GM23338 (cell line): ENCODE data around the gene GLIPR1. TPM values are rescaled to one million over a fixed set of nuclear protein-coding genes. Genes with fewer than 3 reads are reported as not detected.

ENCODE experiments used
- ATAC-seq: fragments of 200-7000 bp; cut with Tn5 transposase; 3 replicates; pipeline ENCODE4 v1.9.1; 2020
- DNase-seq: peaks from one replicate; pipeline ENCODE4 v3.0.0-alpha.2; 2015; ENCODE audit warnings: low spot score
- H2AFZ ChIP-seq: fragments of 200-600 bp; sonication (generic); 2 replicates; pipeline ENCODE4 v1.8.0; 2016; ENCODE audit warnings: antibody characterized with exemption, mild to moderate bottlenecking, moderate library complexity
- H3F3A ChIP-seq: fragments of 200-600 bp; sonication (generic); replicated peaks from 2 replicates; pipeline ENCODE4 v1.8.0; 2017; ENCODE audit warnings: antibody characterized with exemption, mixed run types, low read depth
- H3K27ac ChIP-seq: fragments of 200-600 bp; sonication (generic); 2 replicates; pipeline ENCODE4 v1.6.1; 2016; ENCODE audit warnings: low read depth
- H3K27me3 ChIP-seq: fragments of 200-600 bp; sonication (generic); 2 replicates; pipeline ENCODE4 v1.8.0; 2016; ENCODE audit warnings: mild to moderate bottlenecking, mixed run types, moderate library complexity; ENCODE audit not compliant: insufficient read depth
- H3K36me3 ChIP-seq: fragments of 200-600 bp; sonication (generic); 2 replicates; pipeline ENCODE4 v1.8.0; 2016; ENCODE audit warnings: mild to moderate bottlenecking; ENCODE audit not compliant: insufficient read depth
- H3K4me1 ChIP-seq: fragments of 200-600 bp; sonication (generic); 2 replicates; pipeline ENCODE4 v1.8.0; 2016; ENCODE audit warnings: mild to moderate bottlenecking, moderate library complexity; ENCODE audit not compliant: insufficient read depth
- H3K4me2 ChIP-seq: fragments of 200-600 bp; sonication (generic); 2 replicates; pipeline ENCODE4 v1.7.1; 2017; ENCODE audit warnings: mixed run types
- H3K4me3 ChIP-seq: fragments of 200-600 bp; sonication (generic); 2 replicates; pipeline ENCODE4 v1.6.1; 2016; ENCODE audit warnings: mixed run types
- H3K79me2 ChIP-seq: fragments of 200-600 bp; sonication (generic); replicated peaks from 2 replicates; pipeline ENCODE4 v1.8.0; 2017; ENCODE audit warnings: mild to moderate bottlenecking; ENCODE audit not compliant: insufficient read depth
- H3K9me2 ChIP-seq: fragments of 200-600 bp; sonication (generic); 2 replicates; pipeline ENCODE4 v1.8.0; 2017; ENCODE audit not compliant: insufficient read depth
- H4K20me1 ChIP-seq: fragments of 200-600 bp; sonication (generic); replicated peaks from 2 replicates; pipeline ENCODE4 v1.8.0; 2017; ENCODE audit warnings: mild to moderate bottlenecking; ENCODE audit not compliant: insufficient read depth
- H3K27ac Mint-ChIP-seq: 2 replicates; pipeline ENCODE4 v1.8.0; 2020; ENCODE audit warnings: inconsistent platforms, mild to moderate bottlenecking, moderate library complexity, mixed read lengths
- H3K27me3 Mint-ChIP-seq: 3 replicates; pipeline ENCODE4 v1.8.0; 2022; ENCODE audit warnings: low read depth, mild to moderate bottlenecking, moderate library complexity, mixed read lengths, inconsistent platforms; ENCODE audit not compliant: insufficient read depth, poor library complexity
- H3K36me3 Mint-ChIP-seq: 3 replicates; pipeline ENCODE4 v1.8.0; 2021; ENCODE audit warnings: low read depth, mild to moderate bottlenecking, inconsistent platforms, moderate library complexity, mixed read lengths
- H3K4me1 Mint-ChIP-seq: 3 replicates; pipeline ENCODE4 v1.8.0; 2020; ENCODE audit warnings: mild to moderate bottlenecking, inconsistent platforms, mixed read lengths
- H3K4me3 Mint-ChIP-seq: 3 replicates; pipeline ENCODE4 v1.8.0; 2021; ENCODE audit warnings: moderate library complexity, mild to moderate bottlenecking, inconsistent platforms, mixed read lengths
- H3K9me3 Mint-ChIP-seq: 3 replicates; pipeline ENCODE4 v1.8.0; 2020; ENCODE audit warnings: moderate library complexity, mild to moderate bottlenecking, inconsistent platforms, mixed read lengths
- CREB1 ChIP-seq: fragments of 250-450 bp; sonication (Bioruptor Pico); IDR thresholded peaks from 2 replicates; pipeline ENCODE4 v1.5.0; 2020; ENCODE audit warnings: low read depth, mild to moderate bottlenecking, moderate library complexity
- CTCF ChIP-seq, 2 experiments: fragments of 200-600 bp in 1 of 2; sonication (generic) in 1 of 2; conservative IDR thresholded peaks; 2 replicates each; pipeline versions ENCODE4 v1.5.1 to v1.6.1; 2016 to 2017; ENCODE audit warnings: antibody characterized with exemption in 2 of 2, low read depth in 2 of 2, mild to moderate bottlenecking in 2 of 2, moderate library complexity in 1 of 2
- ETS1 ChIP-seq: IDR thresholded peaks from 2 replicates; pipeline ENCODE4 v1.6.1; 2016; ENCODE audit warnings: antibody characterized with exemption
- EZH2 ChIP-seq: fragments of 200-600 bp; sonication (generic); IDR thresholded peaks from one replicate; pipeline ENCODE4 v1.8.0; 2017; ENCODE audit warnings: antibody characterized with exemption, mild to moderate bottlenecking, low read depth; ENCODE audit not compliant: unreplicated experiment
- EZH2phosphoT487 ChIP-seq: fragments of 200-600 bp; sonication (generic); IDR thresholded peaks from one replicate; pipeline ENCODE4 v1.8.1; 2018; ENCODE audit warnings: antibody characterized with exemption; ENCODE audit not compliant: unreplicated experiment
- JUNB ChIP-seq: IDR thresholded peaks from one replicate; pipeline ENCODE4 v1.6.1; 2016; ENCODE audit warnings: antibody characterized with exemption; ENCODE audit not compliant: unreplicated experiment
- NANOG ChIP-seq: IDR thresholded peaks from 2 replicates; pipeline ENCODE4 v1.6.1; 2016; ENCODE audit warnings: antibody characterized with exemption, borderline replicate concordance
- POLR2AphosphoS5 ChIP-seq: IDR thresholded peaks from 2 replicates; pipeline ENCODE4 v1.6.1; 2016; ENCODE audit warnings: antibody characterized with exemption, low read depth
- REST ChIP-seq: IDR thresholded peaks from one replicate; pipeline ENCODE4 v1.6.1; 2018; ENCODE audit warnings: antibody characterized with exemption; ENCODE audit not compliant: unreplicated experiment
- STAT1 ChIP-seq: IDR thresholded peaks from one replicate; pipeline ENCODE4 v1.6.1; 2016; ENCODE audit warnings: antibody characterized with exemption; ENCODE audit not compliant: unreplicated experiment
- ZNF114 ChIP-seq: fragments of 250-450 bp; sonication (Bioruptor Pico); IDR thresholded peaks from 2 replicates; pipeline ENCODE4 v1.5.0; 2020; ENCODE audit warnings: mild to moderate bottlenecking, moderate library complexity
- ZNF331 ChIP-seq: fragments of 250-450 bp; sonication (Bioruptor Pico); IDR thresholded peaks from 2 replicates; pipeline ENCODE4 v1.5.0; 2020; ENCODE audit warnings: low read depth, mild to moderate bottlenecking, moderate library complexity
- ZNF462 ChIP-seq: fragments of 250-450 bp; sonication (Bioruptor Pico); IDR thresholded peaks from 2 replicates; pipeline ENCODE4 v1.5.0; 2020; ENCODE audit warnings: mild to moderate bottlenecking, moderate library complexity
- polyA plus RNA-seq: library from polyadenylated mRNA; unstranded; fragments of >200 nt; fragmentation: Nextera tagmentation; extraction: Ambion mirVana; gene quantifications from 2 replicates; pipeline ENCODE4 v1.2.1, GENCODE V29; 2016
- total RNA-seq: library from RNA; depleted of rRNA; stranded (reverse); fragments of >200 nt; shearing (Covaris generic); gene quantifications from 2 replicates; pipeline ENCODE4 v1.2.3, GENCODE V29; 2014

The GLIPR1 gene
- total and polyA plus RNA-seq, 2 experiments from 2014 or later = 0.03 to 6.1 TPM

- Histone ChIP-seq H2AFZ (peak overlapping the region; percentile 70; the same call in 1 of the 2 replicates), H3K27ac (no peak overlapping the region), H3K4me2 (no peak overlapping the region), H3K4me1 (no peaks in the 10 kb centered on the region), H3K27me3 (no peaks in the 10 kb centered on the region), H3K9me2 (no peaks in the 10 kb centered on the region), H4K20me1 (no peaks in the 10 kb centered on the region), H3K79me2 (no peaks in the 10 kb centered on the region), H3K36me3 (no peaks in the 10 kb centered on the region; the same call in 1 of the 2 replicates), H3K4me3 (no peak overlapping the region), H3F3A (no peaks in the 10 kb centered on the region)
- Mint-ChIP-seq H3K36me3 (0 out of 3 replicates have a peak, but pooled peaks cover 2% of the 10 kb centered on the region), H3K27ac (no peak overlapping the region), H3K4me3 (no peak overlapping the region), H3K27me3 (no peaks in the 10 kb centered on the region), H3K4me1 (peaks cover 4% of the 10 kb centered on the region; the same call in 2 of the 3 replicates), H3K9me3 (peaks cover 6% of the 10 kb centered on the region; the same call in 2 of the 3 replicates)
- no peak for TF ChIP-seq ZNF114 (CRISPR knock-in tag)
- no peak for TF ChIP-seq POLR2AphosphoS5
- no peak for TF ChIP-seq NANOG
- TF ChIP-seq EZH2 = no peak
- TF ChIP-seq STAT1 = no peak
- TF ChIP-seq REST = no peak
- no peak for TF ChIP-seq EZH2phosphoT487
- no peak for TF ChIP-seq CREB1 (CRISPR knock-in tag)
- TF ChIP-seq ZNF462 = no peak
- TF ChIP-seq ETS1 = no peak
- TF ChIP-seq JUNB = no peak
- TF ChIP-seq ZNF331 (CRISPR knock-in tag) = no peak
- TF ChIP-seq CTCF (conservative IDR thresholded peaks at IDR 0.05; ENCODE audit: low read depth in 2 of 2) = no peak
- no peak for ATAC-seq
- DNase-seq = no peak
Measured at GRCh38 chr12:75528272-75528671, 47.7 kb downstream of the GLIPR1 start.
